AG09319 (cell line): ENCODE measurements around the gene CAMKK2.
"Not testable (repeated sequence)": the region's sequence is repeated elsewhere in the genome, so short reads cannot be mapped to it uniquely, and the experiment has no call there.

ENCODE experiments used
- DNase-seq: peaks from one replicate; pipeline ENCODE4 v3.0.0-alpha.2; 2010; ENCODE audit warnings: low read depth; ENCODE audit errors: extremely low read depth
- TF ChIP-seq, protein P1 (sequence below): IDR thresholded peaks from 2 replicates; pipeline ENCODE4 v1.5.1; 2011; ENCODE audit warnings: low read depth, mild to moderate bottlenecking, inconsistent platforms, low read length, moderate library complexity

Gene CAMKK2

DNA sequence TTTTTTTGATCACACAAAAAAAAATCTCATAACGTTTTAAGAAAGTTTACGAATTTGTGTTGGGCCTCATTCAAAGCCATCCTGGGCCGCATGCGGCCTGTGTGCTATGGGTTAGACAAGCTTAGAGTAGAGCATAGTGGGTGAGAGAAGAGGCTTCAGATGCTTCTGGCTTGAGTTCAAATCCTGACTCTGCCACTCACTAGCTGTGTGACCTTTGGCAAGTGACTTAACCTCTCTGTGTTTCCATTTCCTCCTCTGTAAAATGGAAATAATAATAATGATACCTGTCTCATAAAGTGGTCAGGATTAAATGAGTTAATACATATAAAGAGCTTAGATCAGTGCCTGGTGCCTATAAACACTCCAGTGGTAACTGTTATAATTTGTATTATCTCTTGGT is 80.4 kb downstream of the CAMKK2 start:
- DNase-seq, result no peak
- TF ChIP-seq, protein P1, sequence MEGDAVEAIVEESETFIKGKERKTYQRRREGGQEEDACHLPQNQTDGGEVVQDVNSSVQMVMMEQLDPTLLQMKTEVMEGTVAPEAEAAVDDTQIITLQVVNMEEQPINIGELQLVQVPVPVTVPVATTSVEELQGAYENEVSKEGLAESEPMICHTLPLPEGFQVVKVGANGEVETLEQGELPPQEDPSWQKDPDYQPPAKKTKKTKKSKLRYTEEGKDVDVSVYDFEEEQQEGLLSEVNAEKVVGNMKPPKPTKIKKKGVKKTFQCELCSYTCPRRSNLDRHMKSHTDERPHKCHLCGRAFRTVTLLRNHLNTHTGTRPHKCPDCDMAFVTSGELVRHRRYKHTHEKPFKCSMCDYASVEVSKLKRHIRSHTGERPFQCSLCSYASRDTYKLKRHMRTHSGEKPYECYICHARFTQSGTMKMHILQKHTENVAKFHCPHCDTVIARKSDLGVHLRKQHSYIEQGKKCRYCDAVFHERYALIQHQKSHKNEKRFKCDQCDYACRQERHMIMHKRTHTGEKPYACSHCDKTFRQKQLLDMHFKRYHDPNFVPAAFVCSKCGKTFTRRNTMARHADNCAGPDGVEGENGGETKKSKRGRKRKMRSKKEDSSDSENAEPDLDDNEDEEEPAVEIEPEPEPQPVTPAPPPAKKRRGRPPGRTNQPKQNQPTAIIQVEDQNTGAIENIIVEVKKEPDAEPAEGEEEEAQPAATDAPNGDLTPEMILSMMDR, result no peak

DNA sequence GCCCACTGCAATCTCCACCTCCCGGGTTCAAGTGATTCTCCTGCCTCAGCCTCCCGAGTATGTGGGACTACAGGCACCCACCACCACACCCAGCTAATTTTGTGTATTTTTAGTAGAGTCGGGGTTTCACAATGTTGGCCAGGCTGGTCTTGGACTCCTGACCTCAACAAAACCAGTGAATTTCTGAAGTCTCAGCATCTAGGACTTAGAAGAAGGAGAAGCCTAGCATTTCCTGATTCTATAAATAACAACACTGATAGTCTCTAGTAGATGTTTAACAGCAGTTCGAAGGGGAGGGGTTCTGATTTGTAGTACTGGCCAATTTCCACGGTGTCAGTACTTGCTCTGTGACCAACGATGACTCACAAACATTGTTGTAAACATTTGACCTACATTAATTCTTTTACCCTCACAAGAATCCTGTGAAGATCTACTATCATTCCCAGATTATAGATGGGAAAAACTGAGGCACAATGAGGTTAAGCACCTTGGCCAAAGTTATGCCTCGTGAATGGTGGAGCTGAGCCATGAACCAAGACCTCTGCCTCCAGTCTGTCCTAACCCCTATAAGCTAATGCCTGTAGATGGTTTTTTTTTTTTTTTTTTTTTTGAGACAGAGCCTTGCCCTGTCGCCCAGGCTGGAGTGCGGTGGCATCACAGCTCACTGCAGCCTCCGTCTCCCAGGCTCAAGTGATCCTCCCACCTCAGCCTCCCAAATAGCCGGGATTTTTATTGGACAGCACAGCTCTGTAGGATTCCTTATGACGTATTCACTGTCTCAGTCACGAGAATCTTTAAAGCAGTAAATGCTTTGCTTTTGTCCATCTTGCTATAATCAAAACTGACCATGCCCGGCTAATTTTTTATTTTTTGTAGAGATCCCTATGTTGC is 81.4 kb downstream of the CAMKK2 start:
- TF ChIP-seq, protein P1, result no peak
- peak; percentile 50 for DNase-seq

DNA sequence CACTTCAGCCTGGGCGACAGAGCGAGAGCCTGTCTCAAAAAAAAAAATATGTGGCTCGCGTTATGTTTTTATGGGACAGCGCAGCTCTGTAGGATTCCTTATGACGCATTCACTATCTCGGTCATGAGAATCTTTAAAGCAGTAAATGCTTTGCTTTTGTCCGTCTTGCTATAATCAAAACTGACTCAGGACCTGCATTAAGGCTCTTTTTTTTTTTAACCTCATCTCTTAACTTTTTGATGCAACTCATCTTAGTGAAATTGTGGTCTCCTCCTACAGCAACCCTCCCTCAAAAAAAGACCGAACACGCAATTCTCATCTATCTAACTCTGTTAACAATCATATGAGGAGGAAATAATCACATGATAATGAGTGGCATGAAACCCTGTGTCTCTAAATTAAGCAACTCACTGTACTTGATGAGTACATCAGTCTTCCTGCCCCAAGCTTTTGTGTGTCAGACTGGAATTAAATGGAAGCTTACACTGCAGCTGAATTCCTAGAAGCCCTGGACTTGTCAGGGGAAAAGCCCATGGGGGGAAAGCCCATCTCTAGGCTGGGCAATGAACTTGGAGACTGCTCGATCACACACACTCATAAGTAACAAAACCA is 82.2 kb downstream of the CAMKK2 start:
- TF ChIP-seq, protein P1, result no peak

DNA sequence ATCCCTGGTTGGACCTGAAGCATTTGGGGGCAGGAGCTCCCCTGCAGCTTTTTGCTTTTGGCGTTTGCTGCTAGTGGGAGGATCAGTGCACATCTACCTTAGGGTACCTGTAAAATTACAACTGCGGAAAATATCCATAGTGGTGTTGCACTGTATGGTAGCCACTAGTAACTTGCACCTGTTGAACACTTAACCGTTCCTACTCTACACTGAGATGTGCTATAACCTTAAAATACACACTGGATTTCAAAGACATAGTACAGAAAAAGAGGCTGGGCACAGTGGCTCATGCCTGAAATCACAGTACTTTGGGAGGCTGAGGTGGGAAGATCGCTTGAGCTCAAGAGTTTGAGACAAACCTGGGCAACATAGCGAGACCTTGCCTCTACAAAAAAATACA is 83.6 kb downstream of the CAMKK2 start:
- TF ChIP-seq, protein P1, result no peak
- no peak for DNase-seq

More for the DNA sequence above, 82.2 kb downstream of the CAMKK2 start:
- no peak for DNase-seq

DNA sequence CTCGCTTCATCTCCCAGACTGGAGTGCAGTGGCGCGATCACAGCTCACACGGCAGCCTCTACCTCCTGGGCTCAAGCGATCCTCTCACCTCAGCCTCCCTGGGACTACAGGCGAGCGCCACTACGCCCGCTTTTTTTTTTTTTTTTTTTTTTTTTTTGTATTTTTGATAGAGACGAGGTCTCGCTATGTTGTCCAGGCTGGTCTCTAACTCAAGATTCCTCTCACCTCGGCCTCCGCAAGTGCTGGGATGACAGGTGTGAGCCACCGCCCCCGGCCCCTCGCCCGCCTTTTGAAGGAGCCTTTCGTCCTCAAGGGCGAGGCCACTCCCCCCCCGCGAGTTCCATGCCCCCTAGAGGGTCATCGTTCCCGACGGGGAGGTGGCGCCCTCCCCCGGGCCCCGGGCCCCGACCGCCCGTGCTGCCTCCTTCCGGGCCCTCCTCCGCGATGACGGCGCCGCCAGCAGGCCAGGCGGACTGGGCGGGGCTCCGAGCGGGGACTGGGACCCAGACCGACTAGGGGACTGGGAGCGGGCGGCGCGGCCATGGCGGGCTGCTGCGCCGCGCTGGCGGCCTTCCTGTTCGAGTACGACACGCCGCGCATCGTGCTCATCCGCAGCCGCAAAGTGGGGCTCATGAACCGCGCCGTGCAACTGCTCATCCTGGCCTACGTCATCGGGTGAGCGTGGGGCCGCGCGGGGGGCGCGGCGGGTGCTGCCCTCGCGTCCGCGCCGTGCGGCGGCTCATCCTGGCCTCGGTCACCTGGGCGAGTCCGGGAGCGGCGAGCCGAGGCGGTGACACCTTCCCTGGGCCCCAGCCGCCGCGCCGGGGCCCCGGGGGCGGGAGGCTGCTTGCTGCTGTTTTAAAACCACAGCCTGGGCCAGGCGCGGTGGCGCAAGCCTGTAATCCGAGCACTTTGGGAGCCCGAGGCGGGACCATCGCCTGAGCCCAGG is 86.6 kb downstream of the CAMKK2 start, which contains the start of gene P2RX4:
P2RX4 (plus strand) TSS at position 506 of the 949 bp plus-strand sequence; CDS start at position 542, 36 bp downstream.
- TF ChIP-seq, protein P1, result peak; percentile 12
- peak; percentile 34 for DNase-seq

DNA sequence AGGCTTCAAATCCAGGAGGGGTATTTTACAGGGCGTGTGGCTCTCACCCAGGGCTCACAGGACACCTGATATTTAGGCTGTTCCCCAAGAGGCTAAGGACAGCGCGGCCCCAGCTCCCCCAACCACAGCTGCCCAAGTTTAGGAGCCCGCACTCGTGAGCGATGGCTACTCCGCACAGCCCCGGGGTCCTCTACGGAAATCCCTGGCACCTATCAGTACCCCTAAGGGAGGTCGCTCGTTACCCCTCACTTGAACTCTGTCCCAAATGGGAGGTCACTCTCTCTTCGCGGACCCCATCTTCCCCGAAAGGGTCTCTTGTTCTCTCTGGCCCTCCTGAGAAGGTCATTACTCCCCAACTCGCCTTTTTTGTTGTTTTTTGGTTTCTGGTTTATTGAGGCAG is 87.3 kb downstream of the CAMKK2 start:
- DNase-seq, result no peak
- TF ChIP-seq, protein P1, result no peak

DNA sequence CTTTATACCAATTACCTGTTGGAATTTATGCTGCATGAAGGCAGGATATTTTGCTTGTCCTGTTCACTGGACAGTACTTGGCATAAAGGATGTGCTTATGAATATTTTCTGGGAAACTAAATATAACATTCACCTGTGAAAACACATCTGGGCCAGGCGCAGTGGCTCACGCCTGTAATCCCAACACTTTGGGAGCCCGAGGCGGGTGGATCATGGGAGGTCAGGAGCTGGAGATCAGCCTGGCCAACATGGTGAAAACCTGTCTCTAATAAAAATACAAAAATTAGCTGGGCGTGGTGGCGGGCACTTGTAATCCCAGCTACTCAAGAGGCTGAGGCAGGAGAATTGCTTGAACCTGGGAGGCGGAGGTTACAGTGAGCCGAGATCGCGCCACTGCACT is 87.9 kb downstream of the CAMKK2 start:
- DNase-seq, result not testable (repeated sequence)
